Ishikawa (cell line): ENCODE results near the gene GALNT2.

Source experiments
- CEBPB ChIP-seq: IDR thresholded peaks from 2 replicates; pipeline ENCODE4 v1.6.1; 2012
- CREB1 ChIP-seq: IDR thresholded peaks from 2 replicates; pipeline ENCODE4 v1.6.1; 2012; ENCODE audit warnings: low read depth
- EGR1 ChIP-seq: IDR thresholded peaks from 2 replicates; pipeline ENCODE4 v1.6.1; 2012
- EP300 ChIP-seq: IDR thresholded peaks from 2 replicates; pipeline ENCODE4 v1.6.1; 2012; ENCODE audit warnings: borderline replicate concordance
- FOXM1 ChIP-seq: IDR thresholded peaks from 2 replicates; pipeline ENCODE4 v1.6.1; 2012; ENCODE audit warnings: low read depth, borderline replicate concordance
- MAX ChIP-seq: IDR thresholded peaks from 2 replicates; pipeline ENCODE4 v1.6.1; 2012
- NFIC ChIP-seq: IDR thresholded peaks from 2 replicates; pipeline ENCODE4 v1.6.1; 2012
- RAD21 ChIP-seq: IDR thresholded peaks from 2 replicates; pipeline ENCODE4 v1.6.1; 2012; ENCODE audit warnings: low read depth
- REST ChIP-seq: IDR thresholded peaks from 2 replicates; pipeline ENCODE4 v1.6.1; 2012; ENCODE audit warnings: low read depth, mild to moderate bottlenecking
- TAF1 ChIP-seq: IDR thresholded peaks from 2 replicates; pipeline ENCODE4 v1.6.1; 2012; ENCODE audit warnings: low read depth, mild to moderate bottlenecking
- TCF12 ChIP-seq: IDR thresholded peaks from 2 replicates; pipeline ENCODE4 v1.6.1; 2012; ENCODE audit warnings: low read depth
- TEAD4 ChIP-seq: IDR thresholded peaks from 2 replicates; pipeline ENCODE4 v1.6.1; 2012
- USF1 ChIP-seq: IDR thresholded peaks from 2 replicates; pipeline ENCODE4 v1.6.1; 2012
- YY1 ChIP-seq: IDR thresholded peaks from 2 replicates; pipeline ENCODE4 v1.6.1; 2012; ENCODE audit warnings: low read depth
- ZBTB7A ChIP-seq: IDR thresholded peaks from 2 replicates; pipeline ENCODE4 v1.6.1; 2012; ENCODE audit warnings: low read depth

Gene GALNT2

GRCh38 chr1:230156536-230156935, 89.5 kb downstream of the GALNT2 start:
- TF ChIP-seq EP300 (no peak), EGR1 (no peak), MAX (no peak), CEBPB (no peak), TAF1 (no peak), YY1 (no peak), CREB1 (no peak), USF1 (no peak), TCF12 (no peak), ZBTB7A (no peak), NFIC (no peak), REST (no peak), RAD21 (no peak), FOXM1 (no peak), TEAD4 (no peak)

GRCh38 chr1:230157420-230158390, 90.7 kb downstream of the GALNT2 start:
- TF ChIP-seq TEAD4 (no peak), TCF12 (no peak), TAF1 (no peak), YY1 (no peak)

- TF ChIP-seq CEBPB (no peak), EGR1 (no peak), ZBTB7A (no peak), RAD21 (no peak), MAX (no peak), CREB1 (no peak), YY1 (no peak), EP300 (no peak), FOXM1 (no peak), USF1 (no peak), TEAD4 (no peak), REST (no peak), TAF1 (no peak), TCF12 (no peak), NFIC (no peak)
Observed at GRCh38 chr1:230158415-230159291, 91.6 kb downstream of the GALNT2 start.

- TF ChIP-seq TEAD4 (no peak), TAF1 (no peak), FOXM1 (no peak), EGR1 (no peak), USF1 (no peak), ZBTB7A (no peak), EP300 (no peak), CREB1 (no peak), RAD21 (no peak), YY1 (no peak), NFIC (no peak), REST (no peak)
Observed at GRCh38 chr1:230159580-230159979, 92.5 kb downstream of the GALNT2 start.
